Measurements from ENCODE around the gene PROP1.
"Not testable (repeated sequence)": the region's sequence is repeated elsewhere in the genome, so short reads cannot be mapped to it uniquely, and the experiment has no call there.

The PROP1 gene

DNA sequence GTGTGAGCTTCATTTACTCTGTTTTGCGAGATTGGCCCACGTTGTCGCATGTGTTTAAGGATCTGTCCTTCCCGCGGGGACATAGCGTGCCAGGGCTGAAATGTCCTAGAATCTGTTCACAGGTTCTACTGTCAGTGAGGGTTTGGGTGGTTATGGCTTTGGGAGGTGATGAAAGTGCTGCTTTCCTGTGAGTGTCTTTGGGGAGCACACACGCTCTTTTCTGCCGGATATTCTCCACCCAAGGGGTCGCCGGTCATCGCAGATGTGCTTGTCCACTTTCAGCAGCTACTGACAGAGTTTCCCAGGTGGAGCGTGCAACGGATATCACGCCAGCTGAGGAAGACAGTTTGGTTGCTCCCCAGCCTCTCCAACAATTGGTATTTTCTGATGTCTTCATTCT, 32.1 kb downstream of the PROP1 start:
- no peak overlapping the region for H3K4me3 ChIP-seq (ENCODE audit: low read depth, low read length)
- TF ChIP-seq, protein P1, sequence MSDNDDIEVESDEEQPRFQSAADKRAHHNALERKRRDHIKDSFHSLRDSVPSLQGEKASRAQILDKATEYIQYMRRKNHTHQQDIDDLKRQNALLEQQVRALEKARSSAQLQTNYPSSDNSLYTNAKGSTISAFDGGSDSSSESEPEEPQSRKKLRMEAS (IDR thresholded peaks at IDR 0.05; ENCODE audit: low read depth, low read length), result no peak
- TF ChIP-seq POLR2A (IDR thresholded peaks at IDR 0.05; ENCODE audit: extremely low read depth, insufficient read length) (no peak), MYC (IDR thresholded peaks at IDR 0.05; ENCODE audit: low read depth, low read length) (no peak)
- TF ChIP-seq, protein P2, sequence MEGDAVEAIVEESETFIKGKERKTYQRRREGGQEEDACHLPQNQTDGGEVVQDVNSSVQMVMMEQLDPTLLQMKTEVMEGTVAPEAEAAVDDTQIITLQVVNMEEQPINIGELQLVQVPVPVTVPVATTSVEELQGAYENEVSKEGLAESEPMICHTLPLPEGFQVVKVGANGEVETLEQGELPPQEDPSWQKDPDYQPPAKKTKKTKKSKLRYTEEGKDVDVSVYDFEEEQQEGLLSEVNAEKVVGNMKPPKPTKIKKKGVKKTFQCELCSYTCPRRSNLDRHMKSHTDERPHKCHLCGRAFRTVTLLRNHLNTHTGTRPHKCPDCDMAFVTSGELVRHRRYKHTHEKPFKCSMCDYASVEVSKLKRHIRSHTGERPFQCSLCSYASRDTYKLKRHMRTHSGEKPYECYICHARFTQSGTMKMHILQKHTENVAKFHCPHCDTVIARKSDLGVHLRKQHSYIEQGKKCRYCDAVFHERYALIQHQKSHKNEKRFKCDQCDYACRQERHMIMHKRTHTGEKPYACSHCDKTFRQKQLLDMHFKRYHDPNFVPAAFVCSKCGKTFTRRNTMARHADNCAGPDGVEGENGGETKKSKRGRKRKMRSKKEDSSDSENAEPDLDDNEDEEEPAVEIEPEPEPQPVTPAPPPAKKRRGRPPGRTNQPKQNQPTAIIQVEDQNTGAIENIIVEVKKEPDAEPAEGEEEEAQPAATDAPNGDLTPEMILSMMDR (IDR thresholded peaks at IDR 0.05; ENCODE audit: low read depth, low read length), result no peak
- no peak for DNase-seq (ENCODE audit: low read depth)

DNA sequence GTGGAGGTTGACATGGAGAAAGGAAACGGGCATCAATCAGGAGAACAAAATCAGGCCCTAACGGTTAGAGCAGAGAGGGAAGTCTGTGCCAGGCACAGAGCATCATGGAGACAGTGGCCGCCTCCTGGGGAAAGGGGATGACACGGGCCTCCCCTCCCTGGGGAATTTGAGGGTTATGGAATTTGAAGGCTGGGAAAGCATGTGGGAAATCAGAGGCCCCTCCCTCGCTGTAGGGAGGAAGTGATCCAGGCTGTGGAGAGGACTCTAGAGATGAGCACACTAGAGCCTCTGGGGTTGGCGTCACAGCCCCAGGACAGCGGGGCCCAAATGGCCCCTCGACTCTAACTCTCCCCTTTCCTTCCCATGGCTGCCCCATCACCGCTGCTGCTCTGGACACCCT, 36.7 kb downstream of the PROP1 start:
- no peak for DNase-seq (ENCODE audit: low read depth)
- no peak overlapping the region for H3K4me3 ChIP-seq (ENCODE audit: low read depth, low read length)
- TF ChIP-seq, protein P2 (IDR thresholded peaks at IDR 0.05; ENCODE audit: low read depth, low read length), result no peak
- TF ChIP-seq, protein P1 (IDR thresholded peaks at IDR 0.05; ENCODE audit: low read depth, low read length), result no peak
- TF ChIP-seq MYC (IDR thresholded peaks at IDR 0.05; ENCODE audit: low read depth, low read length) (no peak), POLR2A (IDR thresholded peaks at IDR 0.05; ENCODE audit: extremely low read depth, insufficient read length) (no peak)

DNA sequence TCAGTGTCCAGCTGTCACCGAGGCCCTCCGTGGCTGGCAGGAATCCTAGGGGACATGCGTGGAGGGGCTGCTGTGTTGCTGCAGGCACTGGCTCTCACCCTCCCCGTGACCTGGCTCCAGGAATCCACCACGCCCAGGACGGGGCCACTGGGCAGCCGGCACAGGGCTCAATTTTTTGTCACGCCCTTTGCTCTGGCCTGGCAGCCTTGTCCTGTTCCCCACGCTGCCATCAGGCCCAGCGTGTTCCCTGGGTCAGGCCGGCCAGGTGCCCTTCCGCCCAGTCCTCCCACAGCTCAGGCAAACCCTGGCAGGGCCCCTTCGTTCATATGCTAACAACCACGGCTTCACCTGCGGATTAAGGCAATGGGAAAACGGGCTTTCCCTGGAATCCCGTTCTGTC, 37.3 kb downstream of the PROP1 start:
- TF ChIP-seq, protein P1 (IDR thresholded peaks at IDR 0.05; ENCODE audit: low read depth, low read length), result no peak
- TF ChIP-seq, protein P2 (IDR thresholded peaks at IDR 0.05; ENCODE audit: low read depth, low read length), result no peak
- TF ChIP-seq POLR2A (IDR thresholded peaks at IDR 0.05; ENCODE audit: extremely low read depth, insufficient read length) (no peak), MYC (IDR thresholded peaks at IDR 0.05; ENCODE audit: low read depth, low read length) (no peak)
- H3K4me3 ChIP-seq (ENCODE audit: low read depth, low read length), result no peak overlapping the region
- no peak for DNase-seq (ENCODE audit: low read depth)

DNA sequence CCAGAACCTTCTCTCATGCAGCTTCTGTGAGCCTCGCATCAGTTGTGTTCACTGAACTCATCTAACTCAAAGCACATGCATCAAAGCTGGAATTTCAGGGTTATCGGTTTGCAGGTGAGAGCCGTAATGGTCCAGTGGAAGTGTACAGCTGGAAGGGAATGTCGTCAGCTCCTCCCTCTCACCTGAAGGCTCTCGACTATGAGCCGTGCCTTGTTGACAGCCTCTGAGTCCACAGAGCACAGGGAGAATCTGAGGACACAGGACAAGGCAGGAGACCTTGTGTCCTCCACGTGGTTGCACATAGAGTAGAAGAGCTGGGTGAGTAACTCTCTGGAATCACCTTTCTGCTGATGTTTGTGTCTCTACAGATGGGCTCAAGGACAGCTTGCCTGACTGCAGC, 38.8 kb downstream of the PROP1 start:
- no peak for DNase-seq (ENCODE audit: low read depth)
- TF ChIP-seq, protein P2 (IDR thresholded peaks at IDR 0.05; ENCODE audit: low read depth, low read length), result no peak
- no peak for TF ChIP-seq POLR2A (IDR thresholded peaks at IDR 0.05; ENCODE audit: extremely low read depth, insufficient read length)

DNA sequence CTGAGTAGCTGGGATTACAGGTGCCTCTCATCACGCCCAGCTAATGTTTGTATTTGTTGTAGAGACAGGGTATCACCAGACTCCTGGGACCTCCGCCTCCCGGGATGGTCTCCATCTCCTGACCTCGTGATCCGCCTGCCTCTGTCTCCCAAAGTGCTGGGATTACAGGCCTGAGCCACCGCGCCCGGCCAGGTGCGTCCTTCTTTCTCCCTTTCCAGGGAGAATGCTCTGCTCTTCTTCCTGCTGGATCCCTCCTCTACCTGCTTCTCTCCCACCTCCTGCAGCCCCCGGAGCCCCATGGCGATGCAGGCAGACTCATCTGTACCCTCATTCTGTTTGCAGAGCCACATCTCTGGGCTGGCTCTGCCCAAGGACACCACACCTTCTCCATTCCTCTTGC, 42.9 kb downstream of the PROP1 start:
- DNase-seq (ENCODE audit: low read depth), result not testable (repeated sequence)

More for the DNA sequence above, 38.8 kb downstream of the PROP1 start:
- no peak overlapping the region for H3K4me3 ChIP-seq (ENCODE audit: low read depth, low read length)

DNA sequence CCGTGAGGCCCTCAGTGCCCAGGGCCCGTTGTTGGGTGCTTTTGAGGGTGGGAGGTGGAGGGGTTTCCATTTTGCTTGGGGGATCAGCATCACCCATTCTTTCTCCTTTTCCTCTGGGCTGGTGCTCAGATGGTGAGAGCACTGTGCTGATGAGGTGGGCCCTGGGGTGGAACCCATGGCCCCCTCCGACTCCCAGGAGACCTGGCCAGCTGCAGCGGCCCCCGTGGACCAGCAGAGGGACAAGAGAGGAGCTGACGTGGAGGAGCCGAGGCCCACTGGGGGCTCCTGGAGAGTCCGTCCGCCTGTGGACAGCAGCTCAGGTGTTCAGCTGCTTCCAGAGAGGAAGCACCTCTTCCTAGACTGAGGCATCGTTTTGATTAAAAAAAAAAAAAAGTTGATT, 46.4 kb downstream of the PROP1 start:
- DNase-seq (ENCODE audit: low read depth); H3K4me3 ChIP-seq (ENCODE audit: low read depth, low read length): not testable (repeated sequence)

More for the DNA sequence above, 42.9 kb downstream of the PROP1 start:
- H3K4me3 ChIP-seq (ENCODE audit: low read depth, low read length), result not testable (repeated sequence)

DNA sequence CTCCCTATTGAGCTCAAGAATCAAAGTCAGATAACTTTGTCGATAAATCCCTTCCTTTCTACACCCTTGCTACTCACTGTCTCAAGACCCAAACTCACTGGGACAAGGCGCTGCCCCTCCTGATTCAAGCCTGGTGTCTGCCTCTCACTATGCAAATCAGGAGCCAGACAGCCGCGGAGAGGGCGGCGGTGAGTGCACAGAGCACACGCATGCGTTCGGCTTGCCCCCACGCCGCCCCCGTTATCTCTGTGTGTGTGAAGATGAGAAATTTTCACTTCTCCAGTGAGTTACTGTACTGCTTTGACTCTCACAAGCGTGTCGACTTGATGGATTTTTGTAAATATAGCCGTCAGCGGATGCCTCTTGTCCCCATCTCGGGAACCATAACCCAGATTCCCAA, 47.0 kb downstream of the PROP1 start:
- not testable (repeated sequence) for DNase-seq (ENCODE audit: low read depth); H3K4me3 ChIP-seq (ENCODE audit: low read depth, low read length)

DNA sequence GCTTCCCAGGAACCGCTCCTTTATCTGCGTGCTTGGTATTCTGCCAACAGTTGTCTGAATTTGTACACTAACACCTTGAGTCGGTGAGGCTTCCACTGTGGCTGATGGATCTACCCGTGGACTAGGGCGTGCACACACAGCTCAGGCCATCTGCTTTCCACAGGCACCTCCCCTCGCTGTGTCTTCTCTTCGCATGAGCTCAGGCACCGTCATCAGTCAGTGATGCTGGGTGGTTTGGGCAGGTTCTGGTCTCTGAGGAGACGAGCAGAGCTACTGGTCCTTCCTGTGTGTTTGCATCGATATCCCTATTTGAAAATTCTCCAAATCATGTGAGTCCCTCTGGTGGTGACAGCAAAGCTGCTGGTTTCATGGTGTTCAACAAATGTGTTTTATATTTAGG, 48.1 kb downstream of the PROP1 start:
- H3K4me3 ChIP-seq (ENCODE audit: low read depth, low read length); DNase-seq (ENCODE audit: low read depth): not testable (repeated sequence)

DNA sequence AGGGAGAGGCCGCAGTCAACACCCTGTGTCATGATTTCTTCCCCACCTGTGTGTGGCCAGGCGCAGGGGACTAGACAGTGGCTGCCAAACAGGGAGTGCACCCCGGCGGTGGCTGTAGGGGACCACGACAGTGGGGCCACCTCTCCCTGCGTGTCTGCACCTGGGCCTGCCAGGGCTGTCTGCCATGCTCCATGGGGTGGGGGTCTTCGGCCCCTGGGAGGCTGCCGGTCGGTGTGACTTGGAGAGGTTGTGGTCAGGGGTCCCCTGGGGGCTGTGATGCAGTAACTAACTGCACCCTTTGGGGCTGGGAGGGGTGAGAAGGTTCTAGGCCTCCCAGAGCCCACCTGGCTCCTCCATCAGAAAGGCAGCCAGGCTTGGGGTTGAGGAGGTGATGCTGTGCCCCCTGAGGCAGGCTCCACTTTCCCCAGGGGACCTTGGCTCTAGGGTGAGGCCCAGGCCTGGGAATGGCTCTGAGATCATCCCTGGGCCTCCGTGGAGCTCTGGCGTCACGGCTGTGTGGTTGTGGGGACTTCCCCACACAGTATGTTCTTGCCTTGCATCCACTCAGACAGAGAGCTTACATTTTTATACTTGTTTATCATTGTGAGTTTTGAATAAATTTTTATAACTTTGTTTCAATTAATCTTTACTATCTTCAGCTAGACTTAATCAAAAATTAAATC, 50.3 kb downstream of the PROP1 start:
- H3K4me3 ChIP-seq (ENCODE audit: low read depth, low read length); DNase-seq (ENCODE audit: low read depth): not testable (repeated sequence)

DNA sequence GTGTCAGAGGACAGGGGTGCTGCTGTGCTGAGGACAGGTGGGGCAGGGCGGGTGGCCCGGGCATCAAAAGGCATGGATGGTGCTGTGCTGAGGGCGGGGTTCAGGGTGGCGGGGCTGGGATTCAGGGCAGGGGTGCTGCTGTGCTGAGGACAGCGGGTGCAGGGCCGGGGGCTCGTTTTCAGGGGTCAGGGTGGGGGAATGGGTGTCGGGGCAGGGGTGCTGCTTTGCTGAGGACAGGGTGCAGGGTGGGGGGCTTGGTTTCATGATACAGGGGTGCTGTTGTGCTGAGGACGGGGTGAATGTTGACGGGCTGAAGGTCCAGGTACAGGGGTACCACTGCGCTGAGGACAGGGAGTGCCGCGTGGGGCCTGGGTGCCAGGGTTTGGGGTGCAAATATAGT, 50.9 kb downstream of the PROP1 start:
- H3K4me3 ChIP-seq (ENCODE audit: low read depth, low read length); DNase-seq (ENCODE audit: low read depth): not testable (repeated sequence)

DNA sequence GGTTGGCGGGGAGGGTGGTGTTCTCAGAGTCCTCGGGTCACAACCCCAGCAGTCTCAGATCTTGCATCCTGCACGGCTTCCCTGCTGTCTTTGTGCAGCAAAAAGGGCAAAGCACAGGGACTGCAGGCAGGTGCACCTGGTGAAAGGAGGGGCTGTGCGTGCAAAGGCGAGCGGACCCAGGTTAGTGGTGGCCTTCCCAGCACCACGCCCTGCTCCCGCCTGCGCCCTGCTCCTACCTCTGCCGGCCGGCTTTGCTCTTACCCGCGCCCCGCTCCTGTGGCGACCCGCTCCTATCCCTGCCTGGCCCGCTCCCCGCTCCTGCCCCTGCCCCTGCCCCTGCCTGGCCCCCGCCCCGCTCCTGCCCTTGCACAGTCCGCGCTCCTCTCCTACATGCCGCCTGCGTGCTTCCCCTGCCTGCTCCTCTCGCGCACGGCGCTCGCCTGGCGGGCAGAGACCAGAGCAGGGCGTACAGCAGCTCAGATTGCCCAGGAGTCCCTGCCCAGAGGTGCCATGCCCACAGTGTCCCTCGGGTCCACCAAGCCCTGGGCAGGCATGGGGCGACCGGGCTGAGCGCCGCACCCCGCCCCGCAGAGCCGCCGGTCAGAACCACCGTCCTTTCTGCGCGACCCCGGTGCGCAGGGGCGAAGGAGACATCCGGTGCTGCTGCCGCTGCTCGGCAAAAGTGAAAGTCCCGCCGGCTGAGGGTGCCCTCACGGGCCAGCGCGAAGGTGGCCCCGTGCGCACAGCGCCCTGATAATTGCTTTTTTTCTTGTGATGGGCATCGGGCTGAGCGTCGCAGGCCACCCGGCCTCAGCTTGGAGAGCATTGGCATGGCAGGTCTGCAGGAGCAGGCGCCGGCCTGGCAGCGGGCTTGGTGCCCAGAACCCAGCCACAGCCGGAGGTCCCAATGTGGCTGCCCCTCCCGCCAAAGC, 52.0 kb downstream of the PROP1 start:
- H3K4me3 ChIP-seq (ENCODE audit: low read depth, low read length); DNase-seq (ENCODE audit: low read depth): not testable (repeated sequence)

DNA sequence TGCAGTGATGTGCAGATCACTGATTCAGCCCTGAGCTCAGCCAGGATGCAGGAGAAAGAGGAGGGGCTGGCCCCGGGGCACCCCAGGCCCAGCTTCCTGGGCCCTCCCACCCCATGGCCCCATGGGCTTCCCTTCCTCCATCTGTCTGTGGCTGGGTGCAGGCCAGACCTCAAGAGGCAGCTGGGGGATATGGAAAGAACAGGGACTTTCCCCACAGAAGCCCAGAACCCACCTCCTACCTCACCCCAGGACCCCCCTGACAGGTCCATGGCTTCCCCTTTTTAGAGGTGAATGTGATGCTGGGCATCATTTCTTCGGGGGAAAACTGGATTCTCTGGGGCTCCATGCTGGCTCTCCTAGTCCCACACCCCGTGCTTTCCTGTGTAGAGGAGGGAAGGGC, 53.1 kb downstream of the PROP1 start:
- not testable (repeated sequence) for H3K4me3 ChIP-seq (ENCODE audit: low read depth, low read length); DNase-seq (ENCODE audit: low read depth)

Data from NB4 (cell line).